Ovary (tissue), 3 donors: ENCODE data around the gene CCR5.

Experiments
- EP300 ChIP-seq: sonication (generic); formaldehyde crosslinking; IDR thresholded peaks from one replicate; pipeline ENCODE4 v1.6.1; 2017; ENCODE audit warnings: antibody characterized with exemption
- POLR2A ChIP-seq: fragments of 450-650 bp; IDR thresholded peaks from one replicate; pipeline ENCODE4 v1.6.1; 2017; ENCODE audit warnings: antibody characterized with exemption, mild to moderate bottlenecking, moderate library complexity
- TF ChIP-seq, protein P1 (sequence below), 3 donors: fragments of 450-650 bp in 2 of 3; fragments of 200-600 bp in 1 of 3; IDR thresholded peaks; one replicate each; pipeline versions ENCODE4 v1.5.1 to v1.8.0; 2016 to 2022; ENCODE audit warnings: antibody characterized with exemption in 3 of 3, mild to moderate bottlenecking in 1 of 3
- donor health status: DM: no; HTN: no; CAD: no.

DNA sequence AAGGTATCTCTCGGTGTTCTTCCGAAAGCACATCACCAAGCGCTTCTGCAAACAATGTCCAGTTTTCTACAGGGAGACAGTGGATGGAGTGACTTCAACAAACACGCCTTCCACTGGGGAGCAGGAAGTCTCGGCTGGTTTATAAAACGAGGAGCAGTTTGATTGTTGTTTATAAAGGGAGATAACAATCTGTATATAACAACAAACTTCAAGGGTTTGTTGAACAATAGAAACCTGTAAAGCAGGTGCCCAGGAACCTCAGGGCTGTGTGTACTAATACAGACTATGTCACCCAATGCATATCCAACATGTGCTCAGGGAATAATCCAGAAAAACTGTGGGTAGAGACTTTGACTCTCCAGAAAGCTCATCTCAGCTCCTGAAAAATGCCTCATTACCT lies 12.3 kb upstream of the CCR5 start:
- TF ChIP-seq, protein P1, sequence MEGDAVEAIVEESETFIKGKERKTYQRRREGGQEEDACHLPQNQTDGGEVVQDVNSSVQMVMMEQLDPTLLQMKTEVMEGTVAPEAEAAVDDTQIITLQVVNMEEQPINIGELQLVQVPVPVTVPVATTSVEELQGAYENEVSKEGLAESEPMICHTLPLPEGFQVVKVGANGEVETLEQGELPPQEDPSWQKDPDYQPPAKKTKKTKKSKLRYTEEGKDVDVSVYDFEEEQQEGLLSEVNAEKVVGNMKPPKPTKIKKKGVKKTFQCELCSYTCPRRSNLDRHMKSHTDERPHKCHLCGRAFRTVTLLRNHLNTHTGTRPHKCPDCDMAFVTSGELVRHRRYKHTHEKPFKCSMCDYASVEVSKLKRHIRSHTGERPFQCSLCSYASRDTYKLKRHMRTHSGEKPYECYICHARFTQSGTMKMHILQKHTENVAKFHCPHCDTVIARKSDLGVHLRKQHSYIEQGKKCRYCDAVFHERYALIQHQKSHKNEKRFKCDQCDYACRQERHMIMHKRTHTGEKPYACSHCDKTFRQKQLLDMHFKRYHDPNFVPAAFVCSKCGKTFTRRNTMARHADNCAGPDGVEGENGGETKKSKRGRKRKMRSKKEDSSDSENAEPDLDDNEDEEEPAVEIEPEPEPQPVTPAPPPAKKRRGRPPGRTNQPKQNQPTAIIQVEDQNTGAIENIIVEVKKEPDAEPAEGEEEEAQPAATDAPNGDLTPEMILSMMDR (IDR thresholded peaks at IDR 0.05), result no peak
- no peak for TF ChIP-seq EP300
- TF ChIP-seq POLR2A, result no peak
